Activated T-cell treated with anti-CD3 and anti-CD28 coated beads, Interleukin-2, amount 50 U/mL, for 24 hours (primary cell): ENCODE data around the gene C6orf62.
A peak's percentile ranks its signal among the peaks of the same experiment; 100 is the strongest.
"Not testable (repeated sequence)": the region's sequence is repeated elsewhere in the genome, so short reads cannot be mapped to it uniquely, and the experiment has no call there.

Source experiments
- DNase-seq: peaks from one replicate; pipeline ENCODE4 v3.0.0-alpha.2; 2020
- H3K27ac Mint-ChIP-seq: 2 replicates; pipeline ENCODE4 v1.8.0; 2020; ENCODE audit warnings: mild to moderate bottlenecking, mixed read lengths
- H3K27me3 Mint-ChIP-seq: 2 replicates; pipeline ENCODE4 v1.8.0; 2020; ENCODE audit warnings: mixed read lengths
- H3K36me3 Mint-ChIP-seq: 2 replicates; pipeline ENCODE4 v1.8.0; 2020; ENCODE audit warnings: low read depth, mixed read lengths
- H3K4me1 Mint-ChIP-seq: 2 replicates; pipeline ENCODE4 v1.8.0; 2020; ENCODE audit warnings: low read depth, mixed read lengths
- H3K4me3 Mint-ChIP-seq: 2 replicates; pipeline ENCODE4 v1.8.0; 2020; ENCODE audit warnings: mild to moderate bottlenecking, moderate library complexity, mixed read lengths
- H3K9me3 Mint-ChIP-seq: 2 replicates; pipeline ENCODE4 v1.8.0; 2020; ENCODE audit warnings: mixed read lengths

Gene C6orf62

DNA sequence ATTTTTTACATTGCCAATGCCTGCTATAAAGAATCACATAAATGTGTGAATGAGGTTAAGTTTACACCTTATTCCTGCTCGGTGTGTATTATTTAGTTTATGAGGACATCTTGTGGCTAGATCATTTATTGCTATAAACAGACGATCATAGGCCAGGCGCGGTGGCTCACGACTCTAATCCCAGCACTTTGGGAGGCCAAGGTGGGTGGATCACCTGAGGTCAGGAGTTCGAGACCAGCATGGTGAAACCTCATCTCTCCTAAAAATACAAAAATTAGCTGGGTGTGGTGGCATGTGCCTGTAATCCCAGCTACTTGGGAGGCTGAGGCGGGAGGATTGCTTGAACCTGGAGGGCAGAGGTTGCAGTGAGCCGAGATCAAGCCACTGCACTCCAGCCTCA is 23.3 kb downstream of the C6orf62 start:
- not testable (repeated sequence) for H3K9me3 Mint-ChIP-seq, H3K4me3 Mint-ChIP-seq, H3K27me3 Mint-ChIP-seq
- DNase-seq, result peak; percentile 61
- Mint-ChIP-seq H3K4me1 (peaks cover 51% of the 10 kb centered on the region), H3K36me3 (peaks cover 25% of the 10 kb centered on the region), H3K27ac (peak overlapping the region; percentile 79)

DNA sequence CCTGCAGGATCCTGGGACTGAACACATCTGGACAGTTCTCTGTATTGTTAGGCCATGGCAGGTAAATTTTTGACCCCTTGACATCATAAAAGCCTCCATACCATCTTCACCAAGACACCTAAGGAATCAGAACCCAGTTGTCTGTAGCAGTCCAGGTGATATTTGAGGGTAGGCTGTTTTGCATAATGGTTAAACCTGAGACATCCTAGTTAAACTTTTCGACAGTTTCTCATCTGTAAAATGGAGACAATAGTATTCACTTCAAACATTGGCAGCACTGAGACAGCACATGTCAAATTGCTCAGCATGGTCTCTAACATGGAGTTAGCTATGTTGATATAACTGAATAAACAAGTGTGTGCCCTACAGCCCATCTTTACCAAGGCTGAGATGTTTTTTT is 24.8 kb downstream of the C6orf62 start:
- Mint-ChIP-seq H3K4me3 (no peak overlapping the region), H3K36me3 (peaks cover 12% of the 10 kb centered on the region), H3K27me3 (no peaks in the 10 kb centered on the region), H3K9me3 (no peaks in the 10 kb centered on the region), H3K27ac (peak overlapping the region; percentile 15), H3K4me1 (peaks cover 41% of the 10 kb centered on the region)
- DNase-seq, result no peak

DNA sequence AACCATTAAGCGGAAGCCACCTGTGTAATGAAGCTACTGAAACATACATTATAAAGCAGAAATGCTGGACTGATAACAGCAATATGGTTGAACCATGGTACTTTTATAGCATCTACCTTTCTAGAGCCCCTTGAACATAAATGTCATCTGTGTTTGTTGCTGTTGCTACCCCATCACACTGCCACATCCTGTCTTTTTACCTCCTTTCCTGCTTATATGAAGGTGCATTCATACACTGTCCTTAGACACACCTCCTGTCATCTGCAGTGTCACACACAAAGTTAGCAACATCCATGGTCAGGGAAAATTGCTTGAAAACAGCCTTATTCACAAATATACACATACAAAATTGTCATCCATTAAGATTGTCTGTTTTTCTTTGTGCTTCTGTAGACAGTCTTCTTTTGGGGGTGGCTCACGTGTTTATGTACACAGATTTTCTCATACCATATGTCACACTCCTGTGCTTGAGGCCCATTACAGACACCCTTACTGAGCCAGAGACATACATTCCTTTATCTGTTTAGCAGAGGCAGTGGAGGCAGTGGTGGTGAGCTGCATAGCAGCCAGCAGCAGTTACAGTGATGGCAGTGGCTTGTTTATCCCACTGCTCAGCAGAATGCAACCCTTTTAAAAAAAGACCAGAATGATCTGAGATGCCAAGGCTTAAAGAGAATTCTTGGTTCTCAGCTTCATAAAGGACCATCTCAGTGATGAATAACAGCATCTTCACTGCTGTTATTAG is 25.9 kb downstream of the C6orf62 start:
- no peak for DNase-seq
- no peaks in the 10 kb centered on the region for H3K27me3 Mint-ChIP-seq
- H3K9me3 Mint-ChIP-seq, result no peaks in the 10 kb centered on the region
- H3K4me1 Mint-ChIP-seq, result peaks cover 38% of the 10 kb centered on the region
- H3K27ac Mint-ChIP-seq, result peak overlapping the region; percentile 10
- H3K36me3 Mint-ChIP-seq, result peaks cover 6% of the 10 kb centered on the region
- H3K4me3 Mint-ChIP-seq, result no peak overlapping the region

DNA sequence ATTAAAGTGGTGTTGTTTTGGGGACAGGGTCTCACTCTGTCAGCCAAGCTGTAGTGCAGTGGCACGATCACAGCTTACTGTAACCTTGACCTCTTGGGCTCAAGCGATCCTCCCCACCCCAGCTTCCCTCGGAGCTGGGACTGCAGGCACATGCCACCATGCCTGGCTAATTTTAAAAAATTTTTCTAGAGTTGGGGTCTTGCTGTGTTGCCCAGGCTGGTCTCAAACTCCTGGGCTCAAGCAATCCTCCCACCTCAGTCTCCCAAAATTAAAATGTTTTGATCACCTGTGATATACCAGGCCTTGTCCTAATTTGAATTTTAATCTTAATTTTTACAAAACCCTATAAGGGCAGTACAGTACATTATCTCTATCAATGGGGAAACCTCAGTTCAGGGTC is 26.5 kb downstream of the C6orf62 start:
- H3K4me3 Mint-ChIP-seq, result no peak overlapping the region
- peaks cover 35% of the 10 kb centered on the region for H3K4me1 Mint-ChIP-seq
- no peak for DNase-seq
- no peaks in the 10 kb centered on the region for H3K27me3 Mint-ChIP-seq
- H3K27ac Mint-ChIP-seq, result no peak overlapping the region
- no peaks in the 10 kb centered on the region for H3K9me3 Mint-ChIP-seq
- H3K36me3 Mint-ChIP-seq, result peaks cover 4% of the 10 kb centered on the region

DNA sequence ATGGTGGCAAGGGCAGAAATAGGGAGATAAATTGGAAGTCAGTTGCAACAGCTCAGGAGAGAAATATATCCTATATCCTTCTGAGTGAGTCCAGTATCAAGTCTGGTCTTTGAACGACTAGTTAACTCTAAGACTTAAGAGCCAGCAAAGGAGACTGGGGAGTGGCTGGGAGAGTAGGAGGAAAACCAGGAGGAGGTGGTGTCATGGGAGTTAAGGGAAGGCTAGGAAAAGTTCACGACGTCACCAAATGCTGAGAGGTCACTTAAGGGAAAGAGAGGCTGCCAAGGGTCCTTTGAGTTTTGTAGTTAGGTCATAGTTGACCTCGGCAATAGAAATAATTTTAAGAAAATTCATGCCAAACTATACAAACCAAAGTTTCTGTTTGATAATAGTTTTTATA is 27.0 kb downstream of the C6orf62 start:
- no peak for DNase-seq
- peak overlapping the region; percentile 15 for H3K27ac Mint-ChIP-seq
- no peak overlapping the region for H3K4me3 Mint-ChIP-seq
- H3K27me3 Mint-ChIP-seq, result no peaks in the 10 kb centered on the region
- peaks cover 35% of the 10 kb centered on the region for H3K4me1 Mint-ChIP-seq
- no peaks in the 10 kb centered on the region for H3K9me3 Mint-ChIP-seq
- H3K36me3 Mint-ChIP-seq, result peaks cover 7% of the 10 kb centered on the region

DNA sequence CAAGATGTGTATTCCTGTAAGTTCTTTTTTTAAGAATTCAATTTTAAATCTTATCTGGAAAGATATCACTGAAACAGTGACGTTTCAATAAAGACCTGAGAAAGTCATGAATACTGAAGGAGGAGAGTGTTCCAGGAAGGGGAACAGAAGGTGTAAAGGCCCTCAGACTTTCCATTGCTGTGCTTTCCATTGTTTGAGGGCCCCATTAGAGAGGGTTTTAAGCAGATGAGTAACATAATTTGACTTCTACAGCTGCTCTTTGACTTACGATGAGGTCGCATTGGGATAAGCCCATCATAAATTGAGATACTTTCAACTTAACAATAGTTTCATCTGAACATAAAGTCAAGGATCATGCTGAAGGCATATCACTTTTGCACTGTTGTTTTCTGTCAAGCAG is 27.4 kb downstream of the C6orf62 start:
- Mint-ChIP-seq H3K4me1 (peaks cover 35% of the 10 kb centered on the region), H3K4me3 (no peak overlapping the region), H3K36me3 (peaks cover 7% of the 10 kb centered on the region), H3K27ac (peak overlapping the region; percentile 15), H3K27me3 (no peaks in the 10 kb centered on the region), H3K9me3 (no peaks in the 10 kb centered on the region)
- no peak for DNase-seq

DNA sequence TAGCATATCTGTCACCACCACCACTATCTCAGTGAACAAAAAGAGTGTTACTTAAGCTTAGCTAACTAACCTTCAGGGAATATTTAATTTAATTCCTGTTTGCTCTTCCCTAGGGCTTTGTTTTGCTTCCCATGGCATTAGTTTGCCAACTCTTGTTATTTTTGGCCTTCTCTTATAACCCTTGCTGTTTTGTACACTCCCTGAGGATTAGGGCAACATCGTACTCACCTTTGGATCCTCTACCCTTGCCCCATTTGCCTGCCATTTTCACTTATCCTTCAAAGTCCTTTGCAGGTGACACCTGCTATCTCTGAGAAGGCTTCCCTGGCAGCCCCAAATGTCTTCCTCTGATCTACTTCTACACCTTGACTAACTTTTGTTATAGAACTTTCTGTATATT is 28.4 kb downstream of the C6orf62 start:
- Mint-ChIP-seq H3K36me3 (peaks cover 7% of the 10 kb centered on the region), H3K27ac (no peak overlapping the region), H3K4me3 (no peak overlapping the region), H3K27me3 (no peaks in the 10 kb centered on the region), H3K9me3 (no peaks in the 10 kb centered on the region), H3K4me1 (peaks cover 26% of the 10 kb centered on the region)
- DNase-seq, result no peak

DNA sequence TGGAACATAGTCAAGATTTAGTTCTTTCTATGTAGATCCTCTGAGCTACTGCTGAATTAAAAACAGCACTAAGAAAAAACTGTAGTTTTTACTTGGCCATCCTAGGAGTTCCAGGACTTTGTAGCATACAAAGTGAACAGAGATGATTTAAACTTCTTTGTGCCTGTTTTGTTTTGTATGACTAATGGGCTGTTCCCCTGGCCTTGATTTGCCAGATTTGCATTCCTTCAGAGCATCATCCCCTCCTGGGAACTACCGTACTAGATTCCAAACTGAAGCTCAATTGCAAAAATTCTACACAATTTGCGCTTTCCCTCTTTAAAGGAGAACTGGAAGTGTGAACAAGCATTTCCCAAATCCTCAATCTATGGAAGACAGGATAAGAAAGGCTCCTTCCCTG is 29.0 kb downstream of the C6orf62 start:
- Mint-ChIP-seq H3K4me1 (peaks cover 24% of the 10 kb centered on the region), H3K4me3 (no peak overlapping the region), H3K27ac (no peak overlapping the region), H3K36me3 (peaks cover 7% of the 10 kb centered on the region), H3K27me3 (no peaks in the 10 kb centered on the region), H3K9me3 (no peaks in the 10 kb centered on the region)
- DNase-seq, result no peak

DNA sequence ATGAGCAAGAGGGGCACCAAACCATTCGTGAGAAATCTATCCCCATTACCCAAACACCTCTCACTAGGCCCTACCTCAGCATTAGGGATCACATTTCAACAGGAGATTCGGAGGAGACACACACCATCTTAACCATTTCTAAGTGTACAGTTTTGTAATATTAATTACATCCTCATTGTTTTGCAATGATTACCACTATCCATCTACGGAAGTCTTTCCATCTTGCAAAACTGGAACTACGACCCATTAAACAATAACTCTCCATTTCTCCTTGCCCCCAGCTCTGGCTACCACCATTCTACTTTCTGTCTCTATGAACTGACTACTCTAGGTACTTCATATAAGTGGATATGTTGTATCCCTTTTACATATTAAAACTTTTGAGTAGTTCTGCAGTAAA is 32.0 kb downstream of the C6orf62 start:
- Mint-ChIP-seq H3K27me3 (no peaks in the 10 kb centered on the region), H3K4me3 (no peak overlapping the region), H3K9me3 (no peaks in the 10 kb centered on the region), H3K27ac (no peak overlapping the region), H3K36me3 (peaks cover 7% of the 10 kb centered on the region), H3K4me1 (peaks cover 16% of the 10 kb centered on the region)
- no peak for DNase-seq

DNA sequence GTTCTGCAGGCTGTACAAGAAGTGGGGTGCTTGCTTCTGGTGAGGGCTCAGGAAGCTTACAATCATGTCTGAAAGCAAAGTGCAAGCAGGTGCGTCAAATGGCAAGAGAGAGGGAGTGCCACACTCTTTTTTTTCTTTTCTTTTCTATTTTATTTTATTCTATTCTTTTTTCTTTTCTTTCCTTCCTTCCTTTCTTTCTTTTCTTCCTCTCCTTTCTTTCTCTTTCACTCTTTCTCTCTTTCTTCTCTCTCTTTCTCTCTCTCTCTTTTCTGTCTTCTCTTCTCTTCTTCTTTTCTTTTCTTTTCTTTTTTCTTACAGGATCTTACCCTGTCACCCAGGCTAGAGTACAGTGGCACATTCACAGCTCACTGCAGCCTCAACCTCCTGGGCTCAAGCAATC is 32.5 kb downstream of the C6orf62 start:
- Mint-ChIP-seq H3K4me3 (no peak overlapping the region), H3K27me3 (no peaks in the 10 kb centered on the region), H3K9me3 (no peaks in the 10 kb centered on the region), H3K27ac (no peak overlapping the region), H3K4me1 (peaks cover 10% of the 10 kb centered on the region), H3K36me3 (peaks cover 9% of the 10 kb centered on the region)
- DNase-seq, result no peak

DNA sequence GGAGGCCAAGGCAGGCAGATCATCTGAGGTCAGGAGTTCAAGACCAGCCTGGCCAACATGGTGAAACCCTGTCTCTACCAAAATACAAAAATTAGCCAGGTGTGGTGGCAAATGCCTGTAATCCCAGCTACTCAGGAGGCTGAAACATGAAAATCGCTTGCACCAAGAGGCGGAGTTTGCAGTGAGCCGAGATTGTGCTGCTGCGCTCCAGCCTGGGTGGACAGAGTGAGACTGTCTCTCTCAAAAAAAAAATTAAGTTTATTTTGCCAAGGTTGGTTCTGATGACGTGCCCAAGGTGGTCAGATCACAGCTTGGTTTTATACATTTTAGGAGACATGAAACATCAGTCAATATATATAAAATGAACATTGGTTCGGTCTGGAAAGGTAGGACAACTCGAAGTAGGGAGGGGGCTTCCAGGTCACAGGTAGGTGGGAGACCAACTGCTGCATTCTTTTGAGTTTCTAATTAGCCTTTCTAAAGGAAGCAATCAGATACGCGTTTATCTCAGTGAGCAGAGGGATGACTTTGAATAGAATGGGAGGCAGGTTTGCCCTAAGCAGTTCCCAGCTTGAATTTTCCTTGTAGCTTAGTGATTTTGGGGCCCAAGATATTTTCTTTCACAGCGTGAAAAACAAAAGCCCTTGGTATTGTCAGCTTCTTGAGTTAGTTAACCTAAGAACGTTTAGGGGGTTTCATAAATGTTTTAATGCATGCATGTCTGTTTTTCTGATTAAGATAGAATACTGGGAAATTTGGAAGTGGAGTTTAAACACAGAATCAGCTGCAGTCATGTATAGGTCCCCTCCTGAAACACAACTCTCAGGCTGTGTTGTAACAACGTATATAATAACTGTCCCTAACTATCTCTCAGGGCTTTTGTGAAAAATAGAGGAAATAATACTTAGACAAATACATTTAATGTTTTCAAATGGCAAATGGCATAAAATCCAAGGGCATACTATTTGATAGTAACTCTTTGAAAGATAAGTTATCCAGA is 35.4 kb downstream of the C6orf62 start:
- no peak for DNase-seq
- Mint-ChIP-seq H3K27ac (no peak overlapping the region), H3K36me3 (peaks cover 9% of the 10 kb centered on the region), H3K4me1 (no peaks in the 10 kb centered on the region), H3K4me3 (no peak overlapping the region), H3K9me3 (no peaks in the 10 kb centered on the region), H3K27me3 (no peaks in the 10 kb centered on the region)

DNA sequence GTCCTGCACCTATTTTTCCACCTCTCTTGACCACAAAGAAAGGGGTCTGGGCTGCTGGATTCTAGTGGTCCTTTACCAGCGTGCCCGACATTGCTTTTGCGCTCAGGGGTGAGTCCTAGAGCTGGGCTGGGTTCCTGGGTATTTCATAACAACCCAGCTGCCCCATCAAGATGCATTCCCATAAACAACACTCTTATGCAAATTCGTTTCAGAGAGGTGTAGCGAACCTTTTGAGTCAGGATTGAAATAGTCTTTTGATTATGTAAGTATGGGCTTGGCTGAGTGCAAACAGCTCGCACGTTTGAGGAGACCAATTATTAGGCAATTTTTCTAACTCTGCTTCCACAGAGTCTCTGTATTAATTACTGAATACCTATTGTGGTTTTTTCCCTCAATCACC is 38.4 kb downstream of the C6orf62 start:
- Mint-ChIP-seq H3K9me3 (no peaks in the 10 kb centered on the region), H3K27ac (no peak overlapping the region), H3K4me3 (no peak overlapping the region), H3K4me1 (no peaks in the 10 kb centered on the region), H3K36me3 (peaks cover 3% of the 10 kb centered on the region), H3K27me3 (no peaks in the 10 kb centered on the region)
- DNase-seq, result no peak

DNA sequence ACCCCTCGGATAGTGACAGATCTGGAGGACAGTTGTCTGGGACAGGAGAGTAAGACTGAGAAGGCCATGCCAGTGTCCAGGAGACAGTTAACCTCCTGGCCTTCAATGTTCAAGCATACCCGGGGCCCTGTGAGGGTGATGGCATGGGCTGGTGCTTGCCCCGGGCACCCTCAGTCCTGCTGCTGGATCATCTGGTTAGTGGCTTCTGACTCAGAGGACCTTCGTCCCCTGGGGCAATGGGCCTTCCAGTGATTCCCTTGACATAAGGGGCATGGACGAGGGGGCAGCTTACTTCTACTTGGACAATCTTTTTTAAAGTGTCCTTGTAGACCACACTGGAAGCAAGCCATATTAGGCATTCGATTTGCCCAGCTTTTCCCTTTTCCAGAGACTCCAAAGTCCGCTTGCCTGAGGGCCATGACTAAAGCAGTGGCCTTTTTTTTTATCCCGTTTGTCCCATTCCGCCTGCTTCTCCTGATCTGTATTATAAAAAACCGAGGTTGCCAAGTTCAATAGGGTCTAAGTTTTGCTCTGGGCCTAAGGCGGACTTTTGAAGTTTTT is 40.1 kb downstream of the C6orf62 start:
- not testable (repeated sequence) for H3K27ac Mint-ChIP-seq, H3K27me3 Mint-ChIP-seq, H3K9me3 Mint-ChIP-seq

DNA sequence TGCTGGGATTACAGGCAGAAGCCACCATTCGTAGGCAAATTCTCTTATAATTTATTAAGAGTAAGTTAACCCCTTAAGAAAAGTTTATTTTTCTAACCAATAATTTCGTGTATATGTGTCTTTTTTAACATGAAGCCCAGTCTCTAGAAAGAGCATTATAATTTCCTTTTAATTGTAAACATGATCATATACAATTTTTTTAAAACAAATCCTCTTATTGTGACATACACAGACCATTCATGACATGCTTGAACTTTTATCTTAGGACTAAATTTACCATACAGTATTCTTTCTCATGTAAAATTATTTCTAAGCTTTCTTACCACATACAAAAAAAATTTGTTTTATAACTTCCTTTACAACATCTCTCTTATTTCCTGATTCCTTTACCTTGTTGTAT is 45.3 kb downstream of the C6orf62 start:
- H3K36me3 Mint-ChIP-seq, result peaks cover 48% of the 10 kb centered on the region
- DNase-seq, result no peak
- no peaks in the 10 kb centered on the region for H3K27me3 Mint-ChIP-seq
- H3K4me3 Mint-ChIP-seq, result no peak overlapping the region
- no peak overlapping the region for H3K27ac Mint-ChIP-seq
- peaks cover 19% of the 10 kb centered on the region for H3K9me3 Mint-ChIP-seq
- H3K4me1 Mint-ChIP-seq, result peaks cover 4% of the 10 kb centered on the region

More for the DNA sequence above, 40.1 kb downstream of the C6orf62 start:
- peaks cover 15% of the 10 kb centered on the region for H3K36me3 Mint-ChIP-seq
- not testable (repeated sequence) for H3K4me1 Mint-ChIP-seq, DNase-seq, H3K4me3 Mint-ChIP-seq
